GM10266 (cell line): ENCODE results near the gene STIL.
"Not testable (repeated sequence)": the region's sequence is repeated elsewhere in the genome, so short reads cannot be mapped to it uniquely, and the experiment has no call there.

Experiments used
- DNase-seq: peaks from one replicate; pipeline ENCODE4 v3.0.0; 2012; ENCODE audit errors: extremely low spot score
- CTCF ChIP-seq: IDR thresholded peaks from 2 replicates; pipeline ENCODE4 v1.5.1; 2012; ENCODE audit warnings: mild to moderate bottlenecking, low read depth; ENCODE audit not compliant: control insufficient read depth, insufficient read depth; ENCODE audit errors: missing control alignments

The STIL gene

GRCh38 chr1:47331875-47332274, 17.9 kb upstream of the STIL start:
- TF ChIP-seq CTCF: no peak

DNA sequence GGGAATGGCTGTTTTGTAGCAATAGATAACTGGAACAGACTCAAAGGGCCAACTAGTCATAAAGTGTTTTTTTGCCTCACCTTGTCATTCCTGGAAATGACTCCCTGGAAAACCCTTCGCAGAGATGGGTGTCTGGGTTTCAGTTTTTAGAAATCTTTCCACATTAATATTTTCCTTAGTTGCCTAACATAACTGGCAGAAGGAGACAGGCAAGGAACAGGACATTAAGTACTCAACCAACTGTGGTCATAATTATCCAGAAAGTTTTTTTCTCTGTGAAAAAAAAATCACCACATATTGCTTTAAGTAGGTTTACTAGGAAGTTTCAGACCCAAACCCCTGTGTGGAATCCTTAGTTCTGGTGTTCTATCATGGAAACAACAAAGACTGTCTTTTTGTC, 16.3 kb upstream of the STIL start:
- DNase-seq: no peak
- no peak for TF ChIP-seq CTCF

More at GRCh38 chr1:47331875-47332274, 17.9 kb upstream of the STIL start:
- no peak for DNase-seq

- no peak for TF ChIP-seq CTCF
- DNase-seq: no peak
Measured at GRCh38 chr1:47328992-47329391, 15.0 kb upstream of the STIL start.

DNA sequence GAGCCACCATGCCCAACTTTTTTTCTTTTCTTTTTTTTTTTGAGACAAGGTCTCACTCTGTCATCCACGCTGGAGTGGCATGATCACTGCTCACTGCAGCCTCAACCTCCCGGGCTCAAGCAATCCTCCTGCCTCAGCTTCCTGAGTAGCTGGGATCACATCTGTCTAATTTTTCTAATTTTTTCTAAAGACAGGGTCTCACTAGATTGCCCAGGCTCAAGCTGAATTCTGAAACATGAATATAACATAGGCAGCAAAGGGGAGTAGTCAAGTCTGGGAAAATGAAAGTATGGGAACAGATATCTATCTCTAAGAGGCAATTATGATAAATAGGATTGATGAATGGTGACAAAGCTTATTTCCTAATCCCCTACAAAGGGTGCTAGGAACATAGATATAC, 12.3 kb upstream of the STIL start:
- DNase-seq: no peak
- TF ChIP-seq CTCF: no peak

DNA sequence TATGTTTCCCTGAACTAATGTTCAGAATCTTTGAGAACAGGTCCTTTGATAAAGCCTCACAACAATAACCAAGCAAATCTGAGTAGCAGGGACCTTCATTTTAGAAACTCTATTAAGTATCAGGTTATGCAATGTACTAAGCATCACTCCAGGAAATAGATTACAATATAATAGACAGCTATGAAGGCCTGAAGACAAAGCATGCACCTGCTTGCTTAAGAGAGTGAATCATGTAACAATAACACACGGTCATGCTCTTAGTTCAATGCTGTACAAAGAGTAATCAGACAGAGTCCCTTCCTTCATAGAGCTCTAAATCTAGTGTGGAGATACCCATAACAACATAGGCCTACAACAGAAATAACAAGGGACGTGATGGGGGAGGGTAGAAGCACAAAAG, 11.6 kb upstream of the STIL start:
- TF ChIP-seq CTCF: no peak
- no peak for DNase-seq

- TF ChIP-seq CTCF: no peak
- DNase-seq: no peak
Measured at GRCh38 chr1:47324682-47325081, 10.7 kb upstream of the STIL start.

- TF ChIP-seq CTCF: no peak
Measured at GRCh38 chr1:47323599-47324031, 9.7 kb upstream of the STIL start.

GRCh38 chr1:47319968-47320367, 6.0 kb upstream of the STIL start:
- DNase-seq: not testable (repeated sequence)

More at GRCh38 chr1:47323599-47324031, 9.7 kb upstream of the STIL start:
- no peak for DNase-seq
